PC-9 (cell line): ENCODE data around the gene KIF22. TPM values are rescaled to one million over a fixed set of nuclear protein-coding genes. Genes with fewer than 3 reads are reported as not detected.

Source experiments
- BruUV-seq: library from RNA; stranded (reverse); fragments of 400-500 nt; replicated peaks from 2 replicates; lab custom pipeline; 2021; lab: Mats Ljungman, UMichigan
- CTCF ChIA-PET: fragments of 300-600 bp; sonication (Branson Sonifier 250); formaldehyde crosslinking; loops from one replicate; lab custom pipeline; 2022; ENCODE audit warnings: antibody characterized with exemption; lab: Charles Lee
- POLR2A ChIA-PET: fragments of 300-600 bp; sonication (Branson Sonifier 250); formaldehyde crosslinking; loops from one replicate; lab custom pipeline; 2022; ENCODE audit warnings: antibody characterized with exemption; ENCODE audit not compliant: unreplicated experiment; lab: Charles Lee
- DNase-seq, 2 experiments: peaks; one replicate each; pipeline versions ENCODE4 v3.0.0 to v3.0.0-alpha.2; 2015 to 2022; ENCODE audit warnings: mixed read lengths in 1 of 2
- H2AFZ ChIP-seq: fragments of 200-600 bp; sonication (generic); 2 replicates; pipeline ENCODE4 v1.8.1; 2017; ENCODE audit warnings: antibody characterized with exemption
- H3F3A ChIP-seq: fragments of 200-600 bp; sonication (generic); 2 replicates; pipeline ENCODE4 v1.8.1; 2017; ENCODE audit warnings: antibody characterized with exemption, mild to moderate bottlenecking, low read depth; ENCODE audit not compliant: insufficient read depth
- H3K27ac ChIP-seq: fragments of 200-600 bp; sonication (generic); 2 replicates; pipeline ENCODE4 v1.6.1; 2016; ENCODE audit warnings: mixed run types
- H3K27me3 ChIP-seq: fragments of 200-600 bp; sonication (generic); 2 replicates; pipeline ENCODE4 v1.6.1; 2016; ENCODE audit warnings: low read depth, mixed run types; ENCODE audit not compliant: insufficient read depth
- H3K36me3 ChIP-seq: fragments of 200-600 bp; sonication (generic); 2 replicates; pipeline ENCODE4 v1.6.1; 2016; ENCODE audit warnings: low read depth, mixed run types
- H3K4me1 ChIP-seq: fragments of 200-600 bp; sonication (generic); replicated peaks from 2 replicates; pipeline ENCODE4 v1.6.1; 2016; ENCODE audit warnings: mixed run types; ENCODE audit not compliant: insufficient read depth
- H3K4me2 ChIP-seq: fragments of 200-600 bp; sonication (generic); 2 replicates; pipeline ENCODE4 v1.6.1; 2017; ENCODE audit warnings: mixed run types
- H3K4me3 ChIP-seq: fragments of 200-600 bp; sonication (generic); 2 replicates; pipeline ENCODE4 v1.6.1; 2016; ENCODE audit warnings: mixed run types
- H3K79me2 ChIP-seq: fragments of 200-600 bp; sonication (generic); 2 replicates; pipeline ENCODE4 v1.6.1; 2017; ENCODE audit warnings: low read depth, mixed run types
- H3K9me2 ChIP-seq: fragments of 200-600 bp; sonication (generic); 2 replicates; pipeline ENCODE4 v1.8.1; 2017; ENCODE audit warnings: mild to moderate bottlenecking; ENCODE audit not compliant: insufficient read depth
- H3K9me3 ChIP-seq: fragments of 200-600 bp; sonication (generic); 2 replicates; pipeline ENCODE4 v1.8.1; 2016; ENCODE audit warnings: low read depth; ENCODE audit not compliant: insufficient read depth
- H4K20me1 ChIP-seq: fragments of 200-600 bp; sonication (generic); 2 replicates; pipeline ENCODE4 v1.8.1; 2017; ENCODE audit not compliant: insufficient read depth
- EZH2 ChIP-seq: fragments of 200-600 bp; sonication (generic); IDR thresholded peaks from 2 replicates; pipeline ENCODE4 v1.8.0; 2017; ENCODE audit warnings: antibody characterized with exemption, low read depth
- intact Hi-C: fragments of 100-400 bp; cut with micrococcal nuclease; formaldehyde crosslinking; loops from one replicate; pipeline ENCODE4 v1.10.0; 2022; ENCODE audit not compliant: unreplicated experiment
- total RNA-seq: library from RNA; stranded (reverse); gene quantifications from 2 replicates; pipeline ENCODE4 v1.2.3, GENCODE V29; 2021
- TF ChIP-seq, protein P1 (sequence below): fragments of 200-600 bp; sonication (generic); conservative IDR thresholded peaks from 2 replicates; pipeline ENCODE4 v1.6.1; 2017; ENCODE audit warnings: mixed run types, antibody characterized with exemption, mild to moderate bottlenecking, moderate library complexity

Gene KIF22
- total RNA-seq, 1 experiment from 2014 or later = 179 TPM

DNA sequence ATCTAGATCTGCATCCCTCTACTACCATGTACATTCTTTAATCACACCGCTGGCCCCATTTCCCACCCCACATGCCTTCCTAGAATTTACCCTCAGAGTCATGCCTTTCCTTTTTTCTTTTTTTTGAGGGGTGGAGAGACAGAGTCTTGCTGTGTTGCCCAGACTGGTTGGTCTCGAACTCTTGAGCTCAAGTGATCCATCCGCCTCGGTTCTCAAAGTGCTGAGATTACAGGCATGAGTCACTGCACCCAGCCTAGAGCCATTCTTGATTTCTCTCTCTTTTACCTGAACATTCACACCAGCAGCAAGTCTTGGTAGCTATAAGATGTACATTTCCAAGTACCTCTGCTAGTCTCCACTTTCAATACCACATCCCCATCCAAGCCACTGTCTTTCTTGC, 27.5 kb downstream of the KIF22 start:
- DNase-seq = no peak
- H3K79me2 ChIP-seq = peaks cover 49% of the 10 kb centered on the region
- H3F3A ChIP-seq = peaks cover 61% of the 10 kb centered on the region; the same call in 1 of the 2 replicates
- no TSS peak for BruUV-seq
- H3K4me2 ChIP-seq = peak overlapping the region; percentile 82
- H4K20me1 ChIP-seq = no peaks in the 10 kb centered on the region
- CTCF ChIA-PET = interaction anchor here (0.6 kb wide), 1 partner anchor 195 kb away, joined by 7 read pairs; no protein-coding TSS in a partner anchor
- no peak overlapping the region for H3K4me3 ChIP-seq
- H3K9me2 ChIP-seq = no peaks in the 10 kb centered on the region
- H3K9me3 ChIP-seq = no peaks in the 10 kb centered on the region
- H3K27ac ChIP-seq = no peak overlapping the region
- H3K36me3 ChIP-seq = no peaks in the 10 kb centered on the region
- H3K4me1 ChIP-seq = peaks cover 49% of the 10 kb centered on the region
- TF ChIP-seq, protein P1, sequence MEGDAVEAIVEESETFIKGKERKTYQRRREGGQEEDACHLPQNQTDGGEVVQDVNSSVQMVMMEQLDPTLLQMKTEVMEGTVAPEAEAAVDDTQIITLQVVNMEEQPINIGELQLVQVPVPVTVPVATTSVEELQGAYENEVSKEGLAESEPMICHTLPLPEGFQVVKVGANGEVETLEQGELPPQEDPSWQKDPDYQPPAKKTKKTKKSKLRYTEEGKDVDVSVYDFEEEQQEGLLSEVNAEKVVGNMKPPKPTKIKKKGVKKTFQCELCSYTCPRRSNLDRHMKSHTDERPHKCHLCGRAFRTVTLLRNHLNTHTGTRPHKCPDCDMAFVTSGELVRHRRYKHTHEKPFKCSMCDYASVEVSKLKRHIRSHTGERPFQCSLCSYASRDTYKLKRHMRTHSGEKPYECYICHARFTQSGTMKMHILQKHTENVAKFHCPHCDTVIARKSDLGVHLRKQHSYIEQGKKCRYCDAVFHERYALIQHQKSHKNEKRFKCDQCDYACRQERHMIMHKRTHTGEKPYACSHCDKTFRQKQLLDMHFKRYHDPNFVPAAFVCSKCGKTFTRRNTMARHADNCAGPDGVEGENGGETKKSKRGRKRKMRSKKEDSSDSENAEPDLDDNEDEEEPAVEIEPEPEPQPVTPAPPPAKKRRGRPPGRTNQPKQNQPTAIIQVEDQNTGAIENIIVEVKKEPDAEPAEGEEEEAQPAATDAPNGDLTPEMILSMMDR = no peak
- TF ChIP-seq EZH2 = no peak
- POLR2A ChIA-PET = interaction anchor here (0.7 kb wide), 1 partner anchor 11 kb away, joined by 17 read pairs; no protein-coding TSS in a partner anchor
- intact Hi-C loops = loop anchor here (10.0 kb wide), 1 partner anchor 223 kb away; no protein-coding TSS in a partner anchor
- no peak overlapping the region for H2AFZ ChIP-seq
- no peaks in the 10 kb centered on the region for H3K27me3 ChIP-seq

DNA sequence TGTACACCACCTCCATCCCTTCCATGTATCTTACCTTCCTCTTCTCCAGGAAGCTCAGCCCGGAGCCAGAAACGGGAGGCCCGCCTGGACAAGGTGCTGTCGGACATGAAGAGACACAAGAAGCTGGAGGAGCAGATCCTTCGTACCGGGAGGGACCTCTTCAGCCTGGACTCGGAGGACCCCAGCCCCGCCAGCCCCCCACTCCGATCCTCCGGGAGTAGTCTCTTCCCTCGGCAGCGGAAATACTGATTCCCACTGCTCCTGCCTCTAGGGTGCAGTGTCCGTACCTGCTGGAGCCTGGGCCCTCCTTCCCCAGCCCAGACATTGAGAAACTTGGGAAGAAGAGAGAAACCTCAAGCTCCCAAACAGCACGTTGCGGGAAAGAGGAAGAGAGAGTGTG, 29.0 kb downstream of the KIF22 start:
- H3K79me2 ChIP-seq = peaks cover 62% of the 10 kb centered on the region
- no peaks in the 10 kb centered on the region for H3K36me3 ChIP-seq
- no peak overlapping the region for H2AFZ ChIP-seq
- CTCF ChIA-PET = interaction anchor here (0.6 to 1.7 kb wide), 5 partner anchors 21 to 464 kb away, joined by 3 to 18 read pairs (median 5); no protein-coding TSS in a partner anchor
- peak overlapping the region; percentile 88 for H3K4me2 ChIP-seq
- intact Hi-C loops = loop anchor here (10.0 kb wide), 1 partner anchor 225 kb away; no protein-coding TSS in a partner anchor
- no peaks in the 10 kb centered on the region for H3K9me3 ChIP-seq
- peaks cover 64% of the 10 kb centered on the region; the same call in 1 of the 2 replicates for H3F3A ChIP-seq
- no peaks in the 10 kb centered on the region for H4K20me1 ChIP-seq
- POLR2A ChIA-PET = interaction anchor here (0.5 to 1.5 kb wide), 6 partner anchors 8 to 731 kb away, joined by 3 to 10 read pairs (median 5); partner anchors contain the start of gene MAZ
- no peak for DNase-seq
- H3K4me3 ChIP-seq = no peak overlapping the region
- H3K27me3 ChIP-seq = no peaks in the 10 kb centered on the region
- H3K27ac ChIP-seq = no peak overlapping the region
- no peaks in the 10 kb centered on the region for H3K9me2 ChIP-seq
- no peak for TF ChIP-seq EZH2
- TF ChIP-seq, protein P1 = no peak
- BruUV-seq = no TSS peak
- peaks cover 63% of the 10 kb centered on the region for H3K4me1 ChIP-seq

DNA sequence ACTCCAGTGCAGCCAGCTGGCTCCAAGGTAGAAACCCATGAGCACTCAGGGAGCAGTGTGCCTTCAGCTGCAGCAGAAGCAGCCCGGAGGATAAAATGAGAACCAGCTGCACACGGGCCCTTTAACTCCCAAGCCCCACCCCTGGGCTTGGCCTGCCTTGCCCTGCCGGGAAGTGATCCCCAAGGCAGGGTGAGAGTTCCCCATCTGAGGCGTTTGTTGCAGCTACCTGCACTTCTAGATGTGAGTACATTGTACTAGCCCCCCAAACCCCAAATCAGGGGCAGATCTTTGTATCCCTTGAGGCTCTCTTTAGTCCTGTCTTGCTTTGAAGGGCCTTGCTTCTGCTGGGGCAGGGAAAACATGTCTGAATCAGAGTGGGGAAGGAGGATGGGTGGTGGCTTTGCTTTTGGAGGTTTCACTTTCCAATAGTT, 29.7 kb downstream of the KIF22 start, which contains the start of gene MVP:
Gene MVP (plus strand): TSS at position 192 of the 431 bp plus-strand sequence. CDS start 10,088 bp downstream, outside the sequence.
- Histone ChIP-seq H3F3A (peaks cover 64% of the 10 kb centered on the region; the same call in 1 of the 2 replicates), H3K9me3 (no peaks in the 10 kb centered on the region), H2AFZ (no peak within 1 kb of the TSS), H3K36me3 (no peaks in the 10 kb centered on the region), H4K20me1 (no peaks in the 10 kb centered on the region), H3K4me1 (peaks cover 68% of the 10 kb centered on the region), H3K4me2 (peak within 1 kb of the TSS; percentile 88), H3K9me2 (no peaks in the 10 kb centered on the region), H3K4me3 (peak within 1 kb of the TSS; percentile 71), H3K27me3 (no peaks in the 10 kb centered on the region), H3K27ac (peak within 1 kb of the TSS; percentile 77), H3K79me2 (peaks cover 62% of the 10 kb centered on the region)
- ChIA-PET CTCF (interaction anchor here (1.0 to 1.7 kb wide), 2 partner anchors 28 to 212 kb away, joined by 3 to 18 read pairs; no protein-coding TSS in a partner anchor), POLR2A (interaction anchor here (0.5 to 1.5 kb wide), 4 partner anchors 9 to 730 kb away, joined by 3 to 10 read pairs (median 5); no protein-coding TSS in a partner anchor)
- TF ChIP-seq, protein P1 = no peak
- TF ChIP-seq EZH2 = no peak
- no TSS peak for BruUV-seq
- intact Hi-C loops = loop anchor here (2.0 to 5.0 kb wide), 2 partner anchors 43 to 77 kb away; partner anchors contain the start of genes CDIPT and SEZ6L2
- DNase-seq = peak in 1 of 2 experiments; percentile 69
